Measurements from ENCODE around the gene SCAF8. TPM values are rescaled to one million over a fixed set of nuclear protein-coding genes. Genes with fewer than 3 reads are reported as not detected.

Gene SCAF8
- total and polyA plus RNA-seq, 2 donors (not counting 1 experiment from before 2014, with no cell fraction given) = 25.7 to 75.2 TPM

GRCh38 chr6:154865291-154865690, 132.1 kb downstream of the SCAF8 start:
- no peak for TF ChIP-seq CTCF (IDR thresholded peaks at IDR 0.05)
- TF ChIP-seq EZH2 (IDR thresholded peaks at IDR 0.05; ENCODE audit: borderline replicate concordance, insufficient read depth, low read depth, low read length, poor library complexity, severe bottlenecking) = no peak
- Histone ChIP-seq H3K36me3 (replicated peaks in 1 of 2; ENCODE audit: control extremely low read depth in 1 of 2, control insufficient read depth in 1 of 2, extremely low read depth in 1 of 2, insufficient read depth in 2 of 2, low read length in 1 of 2) (peaks cover 0 to 10% of the 10 kb centered on the region in 2 experiments), H3K9me3 (ENCODE audit: control extremely low read depth in 1 of 3, control insufficient read depth in 2 of 3, insufficient read depth in 1 of 3, low read length in 2 of 3) (no peaks in the 10 kb centered on the region), H2AFZ (ENCODE audit: insufficient read depth, low read depth, low read length, poor library complexity, severe bottlenecking) (no peak overlapping the region), H3K79me2 (ENCODE audit: control insufficient read depth, insufficient read depth, low read length) (peaks cover 5% of the 10 kb centered on the region), H4K20me1 (ENCODE audit: control insufficient read depth, insufficient read depth, low read length, poor library complexity, severe bottlenecking) (peaks cover 4% of the 10 kb centered on the region), H3K4me1 (ENCODE audit: control insufficient read depth in 2 of 2, insufficient read depth in 2 of 2, low read length in 2 of 2) (no peaks in the 10 kb centered on the region), H3K9ac (ENCODE audit: low read length) (no peak overlapping the region), H3K4me3 (ENCODE audit: control extremely low read depth in 1 of 5, extremely low read depth in 1 of 5, insufficient read depth in 1 of 5, low read depth in 2 of 5, low read length in 4 of 5) (no peak overlapping the region), H3K4me2 (replicated peaks; ENCODE audit: low read depth, low read length, poor library complexity, severe bottlenecking) (no peak overlapping the region), H3K27me3 (replicated peaks in 1 of 4; ENCODE audit: control extremely low read depth in 1 of 4, control insufficient read depth in 3 of 4, insufficient read depth in 4 of 4, low read length in 3 of 4) (no peaks in the 10 kb centered on the region), H3K27ac (ENCODE audit: low read length in 2 of 2) (no peak overlapping the region)
- no peaks in the 10 kb centered on the region for H3K9me3 Mint-ChIP-seq (ENCODE audit: insufficient read depth)
- WGBS (ENCODE audit: insufficient coverage) = 72% methylated on average over 4 of the region's 4 CpGs
- intact Hi-C loops (cut with micrococcal nuclease) = no loop called here
- ATAC-seq (ENCODE audit: low read depth) (no peak), DNase-seq (no peak)
- H3K4me1 Mint-ChIP-seq = no peaks in the 10 kb centered on the region
- POLR2A ChIA-PET = no interaction called here
- no peaks in the 10 kb centered on the region for H3K27me3 Mint-ChIP-seq
- H3K4me3 Mint-ChIP-seq = no peak overlapping the region
- no peak overlapping the region for H3K27ac Mint-ChIP-seq
- CTCF ChIA-PET = no interaction called here

DNA sequence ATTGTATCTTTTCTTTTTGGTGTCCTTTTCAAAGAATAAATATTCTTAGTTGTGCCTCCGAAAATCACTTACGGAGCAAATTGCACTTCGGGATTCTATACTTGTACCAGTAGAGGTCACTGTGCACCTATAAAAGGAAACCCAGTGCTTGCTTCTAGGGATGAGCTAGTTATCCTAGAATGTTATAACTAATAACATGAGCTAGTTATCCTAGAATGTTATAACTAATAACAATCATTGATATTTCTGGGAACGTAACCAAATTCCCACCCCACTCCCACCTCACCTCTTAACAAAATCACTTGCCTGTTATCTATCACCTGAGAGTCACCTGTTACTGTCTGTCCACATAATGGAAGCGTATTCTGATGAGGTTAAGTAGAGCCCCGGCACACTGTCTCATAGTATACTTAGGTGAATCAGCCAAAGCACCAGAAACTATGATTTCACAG, 135.0 kb downstream of the SCAF8 start:
- TF ChIP-seq EZH2 (IDR thresholded peaks at IDR 0.05; ENCODE audit: borderline replicate concordance, insufficient read depth, low read depth, low read length, poor library complexity, severe bottlenecking) = no peak
- TF ChIP-seq CTCF (IDR thresholded peaks at IDR 0.05) = peak; percentile 72
- no peak overlapping the region for H3K4me3 Mint-ChIP-seq
- H3K4me3 ChIP-seq (ENCODE audit: control extremely low read depth in 1 of 5, extremely low read depth in 1 of 5, insufficient read depth in 1 of 5, low read depth in 2 of 5, low read length in 4 of 5) = no peak overlapping the region
- H3K4me1 ChIP-seq (ENCODE audit: control insufficient read depth in 2 of 2, insufficient read depth in 2 of 2, low read length in 2 of 2) = no peaks in the 10 kb centered on the region
- H3K27me3 ChIP-seq (replicated peaks in 1 of 4; ENCODE audit: control extremely low read depth in 1 of 4, control insufficient read depth in 3 of 4, insufficient read depth in 4 of 4, low read length in 3 of 4) = no peaks in the 10 kb centered on the region
- no peaks in the 10 kb centered on the region for H3K27me3 Mint-ChIP-seq
- peaks cover 7% of the 10 kb centered on the region for H3K79me2 ChIP-seq (ENCODE audit: control insufficient read depth, insufficient read depth, low read length)
- H3K9me3 ChIP-seq (ENCODE audit: control extremely low read depth in 1 of 3, control insufficient read depth in 2 of 3, insufficient read depth in 1 of 3, low read length in 2 of 3) = no peaks in the 10 kb centered on the region
- H3K27ac ChIP-seq (ENCODE audit: low read length in 2 of 2) = no peak overlapping the region
- ChIA-PET CTCF (interaction anchor here (0.7 to 2.3 kb wide), 14 partner anchors 9 to 449 kb away, joined by 3 to 9 read pairs (median 6); no protein-coding TSS in a partner anchor), POLR2A (no interaction called here)
- no peaks in the 10 kb centered on the region for H3K9me3 Mint-ChIP-seq (ENCODE audit: insufficient read depth)
- peaks cover 4% of the 10 kb centered on the region for H4K20me1 ChIP-seq (ENCODE audit: control insufficient read depth, insufficient read depth, low read length, poor library complexity, severe bottlenecking)
- H3K4me1 Mint-ChIP-seq = no peaks in the 10 kb centered on the region
- no peak for ATAC-seq (ENCODE audit: low read depth)
- no peak overlapping the region for H3K27ac Mint-ChIP-seq
- intact Hi-C loops (cut with micrococcal nuclease) = loop anchor here (1.0 kb wide), 2 partner anchors 306 to 380 kb away; no protein-coding TSS in a partner anchor
- no peak overlapping the region for H2AFZ ChIP-seq (ENCODE audit: insufficient read depth, low read depth, low read length, poor library complexity, severe bottlenecking)
- no CpG with 5 or more reads among the region's 6 CpGs for WGBS (ENCODE audit: insufficient coverage)
- DNase-seq = peak; percentile 44
- H3K9ac ChIP-seq (ENCODE audit: low read length) = no peak overlapping the region
- H3K36me3 ChIP-seq (replicated peaks in 1 of 2; ENCODE audit: control extremely low read depth in 1 of 2, control insufficient read depth in 1 of 2, extremely low read depth in 1 of 2, insufficient read depth in 2 of 2, low read length in 1 of 2) = peaks cover 0 to 1% of the 10 kb centered on the region in 2 experiments
- no peak overlapping the region for H3K4me2 ChIP-seq (replicated peaks; ENCODE audit: low read depth, low read length, poor library complexity, severe bottlenecking)
